ENCODE data around the gene RTN4R.

DNA sequence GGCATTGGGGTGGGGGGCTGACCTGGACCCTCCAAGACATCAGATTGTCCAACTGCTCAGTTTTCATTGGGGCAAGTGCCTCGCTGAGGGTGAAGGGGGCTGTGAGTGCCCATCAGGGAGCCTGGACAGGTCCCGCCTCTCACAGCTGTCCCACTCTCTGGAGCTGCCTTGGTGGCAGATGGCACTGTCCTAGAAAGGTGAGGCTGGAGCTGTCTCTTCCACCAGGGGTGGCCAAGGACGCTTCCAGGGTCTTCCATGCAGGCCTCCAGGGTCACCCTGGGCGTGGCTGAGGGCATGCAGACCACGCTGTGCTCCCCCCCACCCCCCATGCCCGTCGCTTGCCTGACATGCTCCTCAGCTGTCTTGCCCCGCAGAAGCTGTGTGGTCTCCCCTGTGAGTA is 63.8 kb downstream of the RTN4R start:
- no peak for TF ChIP-seq RFX5 (IDR thresholded peaks at IDR 0.05; ENCODE audit: low read length)
- TF ChIP-seq CTCF (IDR thresholded peaks at IDR 0.05) = no peak
- no peak for TF ChIP-seq POLR2AphosphoS5 (IDR thresholded peaks at IDR 0.05; ENCODE audit: low read depth, low read length)
- no peak for TF ChIP-seq SMC3 (IDR thresholded peaks at IDR 0.05; ENCODE audit: low read depth, low read length)
- no peak for TF ChIP-seq MEF2A (IDR thresholded peaks at IDR 0.05; ENCODE audit: borderline replicate concordance, low read depth)
- no peak for TF ChIP-seq JUND (IDR thresholded peaks at IDR 0.05)
- TF ChIP-seq, protein P1, sequence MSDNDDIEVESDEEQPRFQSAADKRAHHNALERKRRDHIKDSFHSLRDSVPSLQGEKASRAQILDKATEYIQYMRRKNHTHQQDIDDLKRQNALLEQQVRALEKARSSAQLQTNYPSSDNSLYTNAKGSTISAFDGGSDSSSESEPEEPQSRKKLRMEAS (IDR thresholded peaks at IDR 0.05; ENCODE audit: low read depth) = no peak
- TF ChIP-seq CHD2 (IDR thresholded peaks at IDR 0.05; ENCODE audit: low read length, partially characterized antibody) = no peak
- TF ChIP-seq, protein P2, sequence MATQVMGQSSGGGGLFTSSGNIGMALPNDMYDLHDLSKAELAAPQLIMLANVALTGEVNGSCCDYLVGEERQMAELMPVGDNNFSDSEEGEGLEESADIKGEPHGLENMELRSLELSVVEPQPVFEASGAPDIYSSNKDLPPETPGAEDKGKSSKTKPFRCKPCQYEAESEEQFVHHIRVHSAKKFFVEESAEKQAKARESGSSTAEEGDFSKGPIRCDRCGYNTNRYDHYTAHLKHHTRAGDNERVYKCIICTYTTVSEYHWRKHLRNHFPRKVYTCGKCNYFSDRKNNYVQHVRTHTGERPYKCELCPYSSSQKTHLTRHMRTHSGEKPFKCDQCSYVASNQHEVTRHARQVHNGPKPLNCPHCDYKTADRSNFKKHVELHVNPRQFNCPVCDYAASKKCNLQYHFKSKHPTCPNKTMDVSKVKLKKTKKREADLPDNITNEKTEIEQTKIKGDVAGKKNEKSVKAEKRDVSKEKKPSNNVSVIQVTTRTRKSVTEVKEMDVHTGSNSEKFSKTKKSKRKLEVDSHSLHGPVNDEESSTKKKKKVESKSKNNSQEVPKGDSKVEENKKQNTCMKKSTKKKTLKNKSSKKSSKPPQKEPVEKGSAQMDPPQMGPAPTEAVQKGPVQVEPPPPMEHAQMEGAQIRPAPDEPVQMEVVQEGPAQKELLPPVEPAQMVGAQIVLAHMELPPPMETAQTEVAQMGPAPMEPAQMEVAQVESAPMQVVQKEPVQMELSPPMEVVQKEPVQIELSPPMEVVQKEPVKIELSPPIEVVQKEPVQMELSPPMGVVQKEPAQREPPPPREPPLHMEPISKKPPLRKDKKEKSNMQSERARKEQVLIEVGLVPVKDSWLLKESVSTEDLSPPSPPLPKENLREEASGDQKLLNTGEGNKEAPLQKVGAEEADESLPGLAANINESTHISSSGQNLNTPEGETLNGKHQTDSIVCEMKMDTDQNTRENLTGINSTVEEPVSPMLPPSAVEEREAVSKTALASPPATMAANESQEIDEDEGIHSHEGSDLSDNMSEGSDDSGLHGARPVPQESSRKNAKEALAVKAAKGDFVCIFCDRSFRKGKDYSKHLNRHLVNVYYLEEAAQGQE (IDR thresholded peaks at IDR 0.05; ENCODE audit: low read depth, low read length) = no peak
- TF ChIP-seq SIN3A (IDR thresholded peaks at IDR 0.05; ENCODE audit: borderline replicate concordance, low read depth, low read length) = no peak
- TF ChIP-seq USF1 (IDR thresholded peaks at IDR 0.05; ENCODE audit: borderline replicate concordance, low read depth) = no peak
